NCI-H1417 treated with DMSO at 0.1 percent for 48 hours (cell line): ENCODE data around the gene ACOXL.

Experiments
- DNase-seq: peaks from one replicate; lab custom pipeline; 2025; lab: John Stamatoyannopoulos, UW

The ACOXL gene

DNA sequence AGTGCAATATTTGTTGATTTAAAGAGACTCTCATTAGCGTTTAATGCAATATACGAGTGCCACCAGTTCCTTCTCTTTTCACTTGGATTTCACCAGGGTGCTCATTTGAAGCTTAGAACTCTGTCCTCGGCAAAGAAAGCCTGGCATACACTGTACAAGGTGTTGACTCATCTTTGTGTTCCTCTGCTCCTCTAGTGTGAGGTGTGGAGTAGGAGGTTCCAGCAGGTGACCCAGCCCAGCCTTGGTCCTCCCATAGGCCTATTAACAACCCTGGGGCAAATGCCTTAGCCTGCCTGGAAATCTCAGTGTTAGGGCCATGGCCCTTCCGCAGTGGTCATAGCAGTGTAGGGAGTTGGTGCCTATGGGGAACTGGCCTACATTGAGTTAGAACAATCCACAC lies 408.4 kb downstream of the ACOXL start:
- no peak for DNase-seq

- no peak for DNase-seq
These were observed 409.7 kb downstream of the ACOXL start for GRCh38 chr2:111142101-111142500.

DNA sequence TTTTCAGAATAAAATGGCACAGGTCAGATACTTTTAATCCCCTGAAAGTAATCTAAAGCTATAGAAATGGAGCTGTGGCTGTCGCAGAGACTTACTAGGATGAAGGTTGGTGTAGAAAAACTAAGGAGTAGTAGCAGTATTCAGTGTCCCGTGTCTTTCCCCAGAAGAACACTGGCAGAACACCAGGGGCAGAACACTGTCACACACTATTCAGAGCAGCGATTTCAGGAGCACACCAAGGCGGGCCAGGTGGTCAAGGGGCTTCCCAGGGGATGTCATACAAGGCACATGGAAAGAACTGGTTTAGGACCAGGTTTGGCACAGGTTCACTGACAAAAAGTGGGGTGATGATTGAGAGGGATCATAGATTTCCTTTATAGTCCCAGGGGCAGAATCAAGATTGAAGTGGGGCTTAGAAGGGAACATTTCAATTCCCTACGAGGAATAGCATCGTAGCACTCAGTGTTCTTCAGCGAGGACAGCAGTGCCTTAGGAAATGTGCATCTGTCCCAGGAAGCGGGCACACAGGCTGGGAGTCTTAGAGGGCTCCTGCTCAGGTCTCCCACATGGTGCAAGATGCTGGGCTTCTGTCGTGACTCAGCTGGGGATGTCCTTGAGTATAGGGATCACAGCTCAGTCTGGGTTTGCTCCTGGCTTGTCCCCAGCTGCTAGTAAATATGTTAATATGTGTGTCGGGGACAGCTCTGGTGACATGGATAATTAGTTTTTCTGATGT lies 410.9 kb downstream of the ACOXL start:
- no peak for DNase-seq

GRCh38 chr2:111143843-111144198 lies 411.4 kb downstream of the ACOXL start:
- DNase-seq = no peak

DNA sequence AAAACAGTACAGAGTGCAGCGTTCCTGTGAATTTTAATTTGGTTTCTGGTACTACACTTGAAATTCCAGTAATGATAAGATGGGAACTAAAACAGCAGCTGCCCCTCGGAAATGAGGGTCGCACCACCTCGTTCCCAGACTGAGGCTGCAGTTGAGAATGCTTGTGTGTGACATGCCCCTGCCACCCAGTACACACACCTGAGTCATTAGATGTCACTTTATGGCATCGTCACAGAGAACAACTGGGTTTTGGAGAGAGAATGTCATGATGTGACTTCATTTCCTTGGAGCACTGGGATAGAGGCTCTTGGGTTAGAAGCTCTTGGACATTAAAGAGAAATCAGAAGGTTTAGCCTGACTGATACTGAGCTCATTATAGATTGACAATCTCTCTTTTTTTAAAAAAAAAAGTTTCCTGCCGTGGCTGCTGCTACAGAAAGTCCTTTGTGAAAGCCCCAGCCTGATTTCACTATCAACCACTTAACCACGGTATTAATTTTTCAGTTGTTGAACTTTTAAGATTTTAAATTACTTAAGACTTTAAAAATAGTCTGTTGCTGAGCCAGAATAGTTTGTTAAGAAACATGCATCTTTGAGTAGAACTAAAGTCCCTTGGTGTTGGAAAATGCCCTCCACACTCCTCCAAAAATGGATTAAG lies 412.9 kb downstream of the ACOXL start:
- no peak for DNase-seq

- DNase-seq = no peak
These were observed 413.6 kb downstream of the ACOXL start for GRCh38 chr2:111145951-111146350.

DNA sequence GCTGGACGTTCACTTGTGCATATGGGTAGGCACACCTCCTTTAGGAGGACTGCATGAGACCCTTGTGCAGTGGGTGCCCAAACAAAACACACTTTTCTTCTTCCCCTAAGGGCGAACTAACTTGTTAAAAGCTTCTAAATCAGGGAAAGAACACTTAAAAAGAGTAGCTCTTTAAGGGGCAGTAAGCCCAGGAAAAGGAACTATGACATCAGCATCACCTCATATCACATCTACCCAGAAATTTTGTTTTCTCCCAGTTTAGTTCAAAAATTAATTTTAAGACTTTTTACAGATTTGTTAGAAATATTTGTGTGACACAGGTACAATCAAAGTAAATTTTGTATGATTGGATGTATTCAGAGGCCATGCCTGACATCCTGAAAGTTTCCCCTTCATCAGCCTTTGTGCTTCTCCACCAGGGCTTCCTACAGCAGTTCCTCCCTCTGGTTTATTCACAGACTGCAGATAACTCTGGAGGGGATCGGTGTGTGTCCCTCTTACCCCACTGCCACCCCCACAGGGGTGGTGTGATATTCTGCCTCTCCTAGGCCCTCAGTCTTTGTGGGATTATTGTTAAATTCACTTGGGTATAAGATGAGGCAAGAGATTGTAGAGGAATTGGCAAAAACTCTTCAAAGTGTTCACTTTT lies 416.0 kb downstream of the ACOXL start:
- DNase-seq = no peak

DNA sequence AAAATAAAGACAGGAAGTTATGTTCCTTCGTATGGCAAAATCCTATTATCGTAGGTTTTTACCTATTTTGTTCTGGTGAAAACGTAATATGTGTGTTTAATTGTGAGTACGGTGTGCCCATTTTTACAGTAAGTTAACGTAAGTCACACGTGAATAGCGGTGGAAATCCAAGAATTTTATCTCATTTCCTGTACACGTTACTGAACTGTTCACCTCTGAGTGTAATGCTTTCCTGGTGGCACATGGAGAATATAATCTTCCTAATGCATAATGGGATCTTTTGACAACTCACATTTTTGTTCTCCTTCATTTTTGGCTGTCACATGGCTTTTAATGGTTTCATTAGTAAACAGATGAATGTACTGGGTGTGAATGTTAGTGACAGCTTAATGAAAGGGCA lies 416.6 kb downstream of the ACOXL start:
- no peak for DNase-seq

DNA sequence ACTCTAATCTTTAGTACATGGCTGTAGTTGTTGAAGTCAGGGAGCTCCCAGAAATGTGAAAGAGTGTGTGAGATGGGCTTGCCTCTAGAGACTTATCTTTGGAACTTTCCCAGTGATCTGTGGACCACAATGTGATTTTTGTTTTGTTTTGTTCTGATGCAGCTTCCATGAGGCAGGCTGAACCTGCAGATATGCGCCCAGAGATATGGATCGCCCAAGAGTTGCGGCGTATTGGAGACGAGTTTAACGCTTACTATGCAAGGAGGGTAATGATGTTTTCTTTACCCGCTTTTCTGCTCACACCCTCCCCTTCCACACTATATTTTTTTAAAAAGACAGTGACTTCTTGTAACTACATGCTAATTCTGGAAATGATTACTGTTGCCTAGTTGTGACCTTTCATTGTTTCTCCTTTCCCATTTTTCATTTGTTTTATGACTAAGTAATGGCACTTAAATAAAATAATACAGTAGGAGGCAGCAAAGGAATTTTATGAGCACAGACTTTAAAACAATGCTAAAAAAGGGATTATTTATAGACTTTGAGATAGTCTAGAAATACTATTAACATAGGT lies 417.6 kb downstream of the ACOXL start:
- DNase-seq = no peak

- no peak for DNase-seq
These were observed 422.4 kb downstream of the ACOXL start for GRCh38 chr2:111154758-111155157.

GRCh38 chr2:111155610-111156009 lies 423.2 kb downstream of the ACOXL start:
- no peak for DNase-seq

DNA sequence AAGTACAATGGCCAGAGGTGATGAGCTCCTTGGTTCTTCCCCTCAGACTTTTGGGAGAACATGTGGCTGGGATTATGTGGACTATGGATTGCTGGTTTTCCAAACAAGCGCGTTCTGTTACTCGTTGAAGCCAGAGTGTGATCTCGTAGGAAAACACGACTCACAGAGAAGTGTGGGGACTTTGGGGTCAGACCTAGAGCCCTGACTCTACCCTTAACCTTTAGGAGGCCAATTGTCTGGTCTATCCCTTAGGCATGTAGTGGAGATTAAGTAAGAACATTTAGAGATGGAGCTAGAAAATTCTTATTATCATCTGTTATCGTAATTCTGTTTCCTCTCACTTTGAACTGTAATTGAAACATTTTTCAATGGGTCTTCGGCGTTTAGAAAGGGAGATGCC lies 424.2 kb downstream of the ACOXL start:
- no peak for DNase-seq

DNA sequence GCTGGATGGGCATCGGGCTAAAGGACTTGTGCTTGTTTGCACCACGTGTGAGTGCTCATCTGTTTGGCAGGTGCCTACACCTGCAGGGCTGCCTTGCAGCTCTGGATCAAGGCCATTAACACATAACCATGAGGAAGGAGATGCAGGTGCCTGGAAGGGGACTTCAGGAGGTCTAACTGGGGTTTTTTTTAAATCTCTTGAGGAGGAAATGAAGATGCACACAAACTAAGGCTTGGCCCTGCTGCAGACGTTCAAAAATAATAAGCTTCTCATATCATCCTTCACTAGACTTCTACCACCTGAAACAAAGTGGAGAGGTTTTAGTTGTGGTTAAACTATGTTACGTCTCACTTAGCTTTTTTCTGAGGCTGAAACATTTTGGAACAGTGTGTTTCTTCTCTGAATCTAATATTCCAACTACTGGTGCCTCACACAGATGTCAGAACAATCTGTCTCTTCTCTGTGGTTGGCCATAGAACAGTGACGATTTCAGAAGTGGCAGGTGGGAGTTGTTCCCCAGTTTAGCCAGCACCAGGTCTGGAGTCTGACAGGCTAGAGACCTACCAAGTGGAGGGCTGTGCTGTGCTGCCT lies 424.8 kb downstream of the ACOXL start:
- DNase-seq = no peak

DNA sequence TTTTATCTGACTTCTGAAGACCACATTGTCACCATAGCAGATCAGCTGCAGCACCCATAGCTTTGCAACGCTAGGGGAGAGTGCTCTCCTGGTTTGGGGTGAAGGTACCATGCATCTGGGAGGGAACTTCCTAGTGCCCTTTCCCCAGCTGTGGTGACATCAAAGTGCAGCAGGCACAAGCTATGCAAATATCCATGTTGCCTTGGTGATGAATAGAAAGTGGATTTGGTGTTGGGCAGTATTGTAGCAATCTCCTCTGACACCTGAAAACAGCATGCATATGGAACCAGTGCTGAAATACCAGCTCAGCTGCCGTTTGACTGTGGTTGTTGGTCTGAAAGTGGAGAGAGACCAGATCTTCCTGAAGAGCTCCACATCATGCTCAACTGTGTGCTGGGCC lies 425.4 kb downstream of the ACOXL start:
- no peak for DNase-seq

DNA sequence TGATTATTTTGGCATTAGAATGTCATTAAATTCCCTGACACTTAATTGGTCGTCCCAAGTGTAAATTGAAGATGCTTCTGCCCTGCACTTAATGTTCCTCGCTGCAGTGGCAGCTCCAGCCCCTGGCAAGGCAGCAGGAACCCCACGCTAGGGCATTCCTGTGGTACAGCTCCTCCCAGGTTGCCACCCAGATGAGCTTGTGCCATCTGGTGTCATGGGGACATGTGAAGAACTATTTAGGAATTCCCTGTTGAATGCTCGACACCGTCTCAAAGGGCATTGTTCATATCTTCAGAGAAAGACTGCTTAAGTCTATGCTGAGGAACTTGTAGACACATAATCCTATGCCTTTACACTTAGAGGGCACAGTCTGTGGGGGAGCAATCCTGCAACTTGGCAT lies 427.3 kb downstream of the ACOXL start:
- no peak for DNase-seq

DNA sequence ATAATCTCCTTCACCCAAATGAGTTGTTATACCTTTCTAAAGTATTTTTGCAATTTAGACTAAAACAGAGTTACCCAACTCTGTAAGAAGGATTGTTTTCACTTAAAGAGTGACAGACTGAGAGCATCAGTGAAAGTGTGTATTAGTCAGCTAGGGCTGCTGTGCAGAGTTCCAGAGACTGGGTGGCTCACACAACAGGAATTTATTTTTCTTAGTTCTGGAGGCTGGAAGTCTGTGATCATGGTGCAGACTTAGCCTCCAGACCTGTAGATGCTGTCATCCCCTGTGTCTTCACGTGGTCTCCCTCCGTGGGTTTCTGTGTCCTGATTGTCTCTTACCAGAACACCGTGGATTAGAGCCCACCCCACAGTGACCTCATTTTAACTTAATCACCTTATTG lies 428.4 kb downstream of the ACOXL start:
- DNase-seq = no peak

- no peak for DNase-seq
These were observed 429.6 kb downstream of the ACOXL start for GRCh38 chr2:111161971-111162370.

- DNase-seq = no peak
These were observed 430.5 kb downstream of the ACOXL start for GRCh38 chr2:111162718-111163331.

DNA sequence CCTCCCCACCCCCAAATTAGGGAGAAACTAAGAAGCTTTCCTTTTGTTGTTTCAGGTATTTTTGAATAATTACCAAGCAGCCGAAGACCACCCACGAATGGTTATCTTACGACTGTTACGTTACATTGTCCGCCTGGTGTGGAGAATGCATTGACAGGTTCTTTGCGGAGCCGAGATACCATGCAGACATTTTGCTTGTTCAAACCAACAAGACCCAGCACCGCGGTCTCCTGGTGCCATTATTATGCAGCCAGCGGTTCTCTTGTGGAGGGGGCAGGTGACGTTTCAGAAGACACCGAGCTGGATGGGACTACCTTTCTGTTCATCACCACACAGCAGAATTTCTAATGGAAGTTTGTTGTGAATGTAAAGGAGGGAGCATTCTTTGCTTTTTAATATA lies 431.7 kb downstream of the ACOXL start:
- DNase-seq = no peak

- DNase-seq = no peak
These were observed 432.7 kb downstream of the ACOXL start for GRCh38 chr2:111165084-111165483.

DNA sequence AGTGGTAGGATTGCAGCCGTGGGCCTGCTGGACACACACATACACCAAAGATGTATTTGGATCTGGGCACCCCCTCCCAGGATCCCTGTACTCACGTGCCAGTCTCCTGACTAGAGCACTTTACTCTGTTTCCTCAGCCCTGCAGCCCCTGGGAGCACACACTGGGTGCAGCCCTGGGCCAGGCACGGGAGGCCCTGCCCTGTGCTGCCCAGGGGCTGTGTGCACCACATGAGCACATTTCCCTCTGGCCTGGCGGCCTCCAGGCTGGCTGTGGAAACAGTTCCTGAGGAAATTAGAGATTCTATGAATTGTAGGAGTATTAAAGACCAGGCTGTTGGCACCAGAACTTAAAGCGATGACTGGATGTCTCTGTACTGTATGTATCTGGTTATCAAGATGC lies 433.7 kb downstream of the ACOXL start:
- DNase-seq = no peak
